GM12878 (cell line): ENCODE measurements around the gene GJA5. TPM values are rescaled to one million over a fixed set of nuclear protein-coding genes. Genes with fewer than 3 reads are reported as not detected.

Experiments used
- ATAC-seq: fragments of 200-7000 bp; cut with Tn5 transposase; 3 replicates; pipeline ENCODE4 v1.9.1; 2020; ENCODE audit warnings: mild to moderate bottlenecking, moderate library complexity
- BruUV-seq: library from RNA; stranded (reverse); fragments of 400-500 nt; replicated peaks from 2 replicates; lab custom pipeline; 2021; lab: Mats Ljungman, UMichigan
- CTCF ChIA-PET: fragments of 300-600 bp; sonication (Branson Sonifier 250); formaldehyde crosslinking; extraction: SDS; loops from one replicate; lab custom pipeline; 2021; ENCODE audit warnings: inconsistent platforms; lab: Yijun Ruan, JAX
- POLR2A ChIA-PET: fragments of 350-600 bp; formaldehyde crosslinking; extraction: SDS; loops from one replicate; lab custom pipeline; 2021; ENCODE audit warnings: inconsistent platforms; lab: Charles Lee
- RAD21 ChIA-PET: fragments of 300-600 bp; sonication (Branson Sonifier 250); formaldehyde crosslinking; loops from one replicate; lab custom pipeline; 2023; ENCODE audit warnings: antibody characterized with exemption; ENCODE audit not compliant: unreplicated experiment; lab: Charles Lee
- SMC1A ChIA-PET: fragments of 300-600 bp; sonication (Branson Sonifier 250); formaldehyde crosslinking; loops from one replicate; lab custom pipeline; 2023; ENCODE audit not compliant: unreplicated experiment, uncharacterized antibody; lab: Charles Lee
- DNase-seq: peaks from one replicate; pipeline ENCODE4 v3.0.0-alpha.2; 2011; ENCODE audit warnings: low read depth, low spot score
- FAIRE-seq: peaks from 3 replicates; lab custom pipeline; 2011; peaks lifted over from hg19 to GRCh38; lab: Jason Lieb, UNC
- H2AFZ ChIP-seq: 2 replicates; pipeline ENCODE4 v1.6.0; 2011; ENCODE audit warnings: low read depth, low read length, control low read depth; ENCODE audit not compliant: control insufficient read depth
- H3K27ac ChIP-seq: 2 replicates; pipeline ENCODE4 v1.5.1; 2011; ENCODE audit warnings: control low read depth; ENCODE audit not compliant: control insufficient read depth, insufficient read depth
- H3K27me3 ChIP-seq, 2 experiments: replicated peaks in 1 of 2; 2 replicates each; pipeline versions ENCODE4 v1.6.0 to v1.6.1; 2011; ENCODE audit warnings: low read length in 1 of 2; ENCODE audit not compliant: control insufficient read depth in 2 of 2, insufficient read depth in 2 of 2
- H3K36me3 ChIP-seq, 2 experiments: 2 replicates each; pipeline ENCODE4 v1.5.1; 2011; ENCODE audit warnings: low read length in 1 of 2; ENCODE audit not compliant: control insufficient read depth in 2 of 2, insufficient read depth in 2 of 2
- H3K4me1 ChIP-seq: 2 replicates; pipeline ENCODE4 v1.6.1; 2011; ENCODE audit warnings: mild to moderate bottlenecking, low read length, moderate library complexity, mixed read lengths; ENCODE audit not compliant: control insufficient read depth, insufficient read depth
- H3K4me2 ChIP-seq: 2 replicates; pipeline ENCODE4 v1.6.0; 2011; ENCODE audit warnings: control low read depth; ENCODE audit not compliant: control insufficient read depth, insufficient read depth
- H3K4me3 ChIP-seq: fragments of 200-600 bp; sonication (generic); 2 replicates; pipeline ENCODE4 v1.5.1; 2016
- H3K79me2 ChIP-seq: 2 replicates; pipeline ENCODE4 v1.6.0; 2011; ENCODE audit warnings: low read length; ENCODE audit not compliant: control insufficient read depth, insufficient read depth
- H3K9ac ChIP-seq: 2 replicates; pipeline ENCODE4 v1.8.0; 2011; ENCODE audit warnings: low read length, control low read depth, mixed read lengths; ENCODE audit not compliant: control insufficient read depth, insufficient read depth
- H3K9me3 ChIP-seq: replicated peaks from 3 replicates; pipeline ENCODE4 v1.5.1; 2011; ENCODE audit warnings: mild to moderate bottlenecking, low read length; ENCODE audit not compliant: control insufficient read depth, insufficient read depth
- H4K20me1 ChIP-seq: 2 replicates; pipeline ENCODE4 v1.6.0; 2011; ENCODE audit not compliant: control insufficient read depth, insufficient read depth
- BMI1 ChIP-seq: fragments of 450-650 bp; IDR thresholded peaks from 2 replicates; pipeline ENCODE4 v1.6.1; 2016; ENCODE audit warnings: mild to moderate bottlenecking, moderate library complexity, borderline replicate concordance
- HCFC1 ChIP-seq: fragments of 150-350 bp; IDR thresholded peaks from 2 replicates; pipeline ENCODE4 v1.6.1; 2014; ENCODE audit warnings: low read length
- LARP7 ChIP-seq: fragments of 450-650 bp; IDR thresholded peaks from 2 replicates; pipeline ENCODE4 v1.6.1; 2017; ENCODE audit warnings: mild to moderate bottlenecking
- MEF2A ChIP-seq: IDR thresholded peaks from 2 replicates; pipeline ENCODE4 v1.6.1; 2011; ENCODE audit warnings: low read depth, mild to moderate bottlenecking, low read length, moderate library complexity; ENCODE audit not compliant: insufficient read depth
- POLR2A ChIP-seq: IDR thresholded peaks from 2 replicates; pipeline ENCODE4 v1.6.1; 2011; ENCODE audit warnings: low read depth, mild to moderate bottlenecking, low read length
- RCOR1 ChIP-seq: conservative IDR thresholded peaks from 2 replicates; pipeline ENCODE4 v1.6.1; 2012; ENCODE audit warnings: low read depth, low read length, improper control_type of control experiment
- TAF1 ChIP-seq: IDR thresholded peaks from 2 replicates; pipeline ENCODE4 v1.6.1; 2011; ENCODE audit warnings: mild to moderate bottlenecking, low read depth, low read length, borderline replicate concordance
- USF2 ChIP-seq: IDR thresholded peaks from 2 replicates; pipeline ENCODE4 v1.6.1; 2011; ENCODE audit warnings: low read depth, low read length, improper control_type of control experiment, borderline replicate concordance
- WGBS: methylation state at CpG from one replicate; pipeline ENCODE4 v1.1.6; 2016; ENCODE audit warnings: low lambda C conversion rate; ENCODE audit not compliant: insufficient replicate concordance, insufficient coverage; ENCODE audit errors: missing lambda C conversion rate; 5-methylcytosine and 5-hydroxymethylcytosine counted together
- in situ Hi-C: fragments of 300-500 bp; cut with MboI; formaldehyde crosslinking; loops from 9 replicates; pipeline ENCODE4 v1.14.3; 2018; ENCODE audit warnings: mixed read lengths
- intact Hi-C: fragments of 100-400 bp; cut with micrococcal nuclease; formaldehyde crosslinking; loops from one replicate; pipeline ENCODE4 v1.14.2; 2022; ENCODE audit not compliant: unreplicated experiment
- polyA plus RNA-seq, 11 experiments: library from polyadenylated mRNA; depleted of rRNA in 4 of 11; unstranded in 6 of 11; stranded (reverse) in 5 of 11; fragments of >200 nt; fragmentation: Nextera tagmentation in 4 of 11; fragmentation: Illumina TruSeq in 1 of 11; extraction: Ambion mirVana in 4 of 11; extraction: Trizol in 1 of 11; gene quantifications; 1 replicate in 1 of 11; 2 replicates in 10 of 11; pipeline versions ENCODE4 v1.2.1 to v1.2.3, GENCODE V29; 2011 to 2016; ENCODE audit warnings: inconsistent platforms in 2 of 11, missing spikeins in 2 of 11, low read depth in 1 of 11
- total RNA-seq, 4 experiments: library from RNA; depleted of rRNA in 3 of 4; stranded (reverse); fragments of >200 nt in 3 of 4; fragmentation: Illumina TruSeq in 1 of 4; extraction: Trizol in 1 of 4; gene quantifications; 2 replicates each; pipeline versions ENCODE4 v1.2.1 to v1.2.3, GENCODE V29; 2013 to 2021
- TF ChIP-seq, protein P1 (sequence below): IDR thresholded peaks from 2 replicates; pipeline ENCODE4 v1.6.1; 2012; ENCODE audit warnings: mild to moderate bottlenecking, low read depth, low read length

The GJA5 gene
- total and polyA plus RNA-seq, 10 of the 15 experiments (the other 5 are each of a cell fraction or from before 2014, with no cell fraction given), result not detected

GRCh38 chr1:147762233-147763024 lies 2.0 kb upstream of the GJA5 start:
- no peaks in the 10 kb centered on the region for H3K4me1 ChIP-seq
- intact Hi-C loops, result no loop called here
- ChIA-PET SMC1A (no interaction called here), POLR2A (no interaction called here), RAD21 (no interaction called here), CTCF (no interaction called here)
- DNase-seq (peak; percentile 0), FAIRE-seq (no peak), ATAC-seq (no peak)
- no peak overlapping the region for H3K4me3 ChIP-seq
- H3K79me2 ChIP-seq, result no peaks in the 10 kb centered on the region
- H2AFZ ChIP-seq, result peak overlapping the region; percentile 21; the same call in 1 of the 2 replicates
- TF ChIP-seq, protein P1, sequence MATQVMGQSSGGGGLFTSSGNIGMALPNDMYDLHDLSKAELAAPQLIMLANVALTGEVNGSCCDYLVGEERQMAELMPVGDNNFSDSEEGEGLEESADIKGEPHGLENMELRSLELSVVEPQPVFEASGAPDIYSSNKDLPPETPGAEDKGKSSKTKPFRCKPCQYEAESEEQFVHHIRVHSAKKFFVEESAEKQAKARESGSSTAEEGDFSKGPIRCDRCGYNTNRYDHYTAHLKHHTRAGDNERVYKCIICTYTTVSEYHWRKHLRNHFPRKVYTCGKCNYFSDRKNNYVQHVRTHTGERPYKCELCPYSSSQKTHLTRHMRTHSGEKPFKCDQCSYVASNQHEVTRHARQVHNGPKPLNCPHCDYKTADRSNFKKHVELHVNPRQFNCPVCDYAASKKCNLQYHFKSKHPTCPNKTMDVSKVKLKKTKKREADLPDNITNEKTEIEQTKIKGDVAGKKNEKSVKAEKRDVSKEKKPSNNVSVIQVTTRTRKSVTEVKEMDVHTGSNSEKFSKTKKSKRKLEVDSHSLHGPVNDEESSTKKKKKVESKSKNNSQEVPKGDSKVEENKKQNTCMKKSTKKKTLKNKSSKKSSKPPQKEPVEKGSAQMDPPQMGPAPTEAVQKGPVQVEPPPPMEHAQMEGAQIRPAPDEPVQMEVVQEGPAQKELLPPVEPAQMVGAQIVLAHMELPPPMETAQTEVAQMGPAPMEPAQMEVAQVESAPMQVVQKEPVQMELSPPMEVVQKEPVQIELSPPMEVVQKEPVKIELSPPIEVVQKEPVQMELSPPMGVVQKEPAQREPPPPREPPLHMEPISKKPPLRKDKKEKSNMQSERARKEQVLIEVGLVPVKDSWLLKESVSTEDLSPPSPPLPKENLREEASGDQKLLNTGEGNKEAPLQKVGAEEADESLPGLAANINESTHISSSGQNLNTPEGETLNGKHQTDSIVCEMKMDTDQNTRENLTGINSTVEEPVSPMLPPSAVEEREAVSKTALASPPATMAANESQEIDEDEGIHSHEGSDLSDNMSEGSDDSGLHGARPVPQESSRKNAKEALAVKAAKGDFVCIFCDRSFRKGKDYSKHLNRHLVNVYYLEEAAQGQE, result no peak
- TF ChIP-seq TAF1 (no peak), LARP7 (no peak), POLR2A (no peak), RCOR1 (no peak), BMI1 (no peak), USF2 (no peak), HCFC1 (no peak), MEF2A (no peak)
- 0% methylated on average over 3 of the region's 3 CpGs for WGBS
- H3K36me3 ChIP-seq, result no peaks in the 10 kb centered on the region
- peak overlapping the region; percentile 48; the same call in 1 of the 2 replicates for H3K4me2 ChIP-seq
- H3K27me3 ChIP-seq, result no peaks in the 10 kb centered on the region
- no peaks in the 10 kb centered on the region for H4K20me1 ChIP-seq
- BruUV-seq, result no TSS peak
- no peak overlapping the region for H3K27ac ChIP-seq
- H3K9ac ChIP-seq, result no peak overlapping the region
- in situ Hi-C loops, result no loop called here
- H3K9me3 ChIP-seq, result no peaks in the 10 kb centered on the region
